ENCODE results near the gene FARS2.
A peak's percentile ranks its signal among the peaks of the same experiment; 100 is the strongest.

The FARS2 gene

GRCh38 chr6:5457041-5457440, 195.7 kb downstream of the FARS2 start:
- H3K9ac ChIP-seq (ENCODE audit: low read length), result no peak overlapping the region
- H2AK5ac ChIP-seq (ENCODE audit: low read length), result no peak overlapping the region
- peak overlapping the region; percentile 25 for H3K56ac ChIP-seq (ENCODE audit: low read length)
- H3K27me3 ChIP-seq (ENCODE audit: insufficient read depth, low read length, poor library complexity), result no peaks in the 10 kb centered on the region
- H2BK5ac ChIP-seq (ENCODE audit: low read length), result peak overlapping the region; percentile 63
- no peak overlapping the region for H3K27ac ChIP-seq (ENCODE audit: low read depth, low read length)
- H4K5ac ChIP-seq (ENCODE audit: low read length), result no peak overlapping the region
- no peak overlapping the region for H2BK15ac ChIP-seq (replicated peaks; ENCODE audit: low read depth)
- H3K4me1 ChIP-seq (ENCODE audit: control insufficient read depth, low read depth, low read length), result peaks cover 5% of the 10 kb centered on the region
- H3K79me2 ChIP-seq (ENCODE audit: control insufficient read depth, insufficient read depth, low read length), result no peaks in the 10 kb centered on the region
- H3K4ac ChIP-seq (ENCODE audit: low read depth, low read length), result no peak overlapping the region
- no peak overlapping the region for H3K18ac ChIP-seq (ENCODE audit: low read length)
- no peaks in the 10 kb centered on the region for H3K36me3 ChIP-seq (ENCODE audit: control insufficient read depth, insufficient read depth, low read length)
- no peak overlapping the region for H4K8ac ChIP-seq (ENCODE audit: low read depth, low read length)
- WGBS (ENCODE audit: extremely low coverage, insufficient coverage, low lambda C conversion rate), result no CpG with 5 or more reads among the region's 9 CpGs
- peak; percentile 41 for DNase-seq
- no peak overlapping the region for H3K4me2 ChIP-seq (ENCODE audit: low read length)
- no peak overlapping the region for H2BK120ac ChIP-seq (ENCODE audit: low read depth, low read length)
- peaks cover 2% of the 10 kb centered on the region for H3K79me1 ChIP-seq (ENCODE audit: low read length)
- H3K23ac ChIP-seq (ENCODE audit: low read length), result no peak overlapping the region
- no peak overlapping the region for H3K4me3 ChIP-seq (ENCODE audit: low read length)

GRCh38 chr6:5457983-5458683, 196.8 kb downstream of the FARS2 start:
- no peak overlapping the region for H3K27ac ChIP-seq (ENCODE audit: low read depth, low read length)
- H3K9ac ChIP-seq (ENCODE audit: low read length), result no peak overlapping the region
- H3K18ac ChIP-seq (ENCODE audit: low read length), result no peak overlapping the region
- H3K4me2 ChIP-seq (ENCODE audit: low read length), result no peak overlapping the region
- no peak overlapping the region for H2BK120ac ChIP-seq (ENCODE audit: low read depth, low read length)
- no peaks in the 10 kb centered on the region for H3K27me3 ChIP-seq (ENCODE audit: insufficient read depth, low read length, poor library complexity)
- no peak overlapping the region for H2BK5ac ChIP-seq (ENCODE audit: low read length)
- H3K56ac ChIP-seq (ENCODE audit: low read length), result peak overlapping the region; percentile 42
- no peak overlapping the region for H4K5ac ChIP-seq (ENCODE audit: low read length)
- H3K4me3 ChIP-seq (ENCODE audit: low read length), result no peak overlapping the region
- H4K8ac ChIP-seq (ENCODE audit: low read depth, low read length), result no peak overlapping the region
- no peak overlapping the region for H2BK15ac ChIP-seq (replicated peaks; ENCODE audit: low read depth)
- WGBS (ENCODE audit: extremely low coverage, insufficient coverage, low lambda C conversion rate), result no CpG with 5 or more reads among the region's 9 CpGs
- no peak overlapping the region for H2AK5ac ChIP-seq (ENCODE audit: low read length)
- DNase-seq, result no peak
- H3K79me2 ChIP-seq (ENCODE audit: control insufficient read depth, insufficient read depth, low read length), result no peaks in the 10 kb centered on the region
- H3K23ac ChIP-seq (ENCODE audit: low read length), result no peak overlapping the region
- no peak overlapping the region for H3K4ac ChIP-seq (ENCODE audit: low read depth, low read length)
- no peaks in the 10 kb centered on the region for H3K36me3 ChIP-seq (ENCODE audit: control insufficient read depth, insufficient read depth, low read length)
- peaks cover 5% of the 10 kb centered on the region for H3K4me1 ChIP-seq (ENCODE audit: control insufficient read depth, low read depth, low read length)
- H3K79me1 ChIP-seq (ENCODE audit: low read length), result peaks cover 2% of the 10 kb centered on the region

- H3K27me3 ChIP-seq (ENCODE audit: insufficient read depth, low read length, poor library complexity), result no peaks in the 10 kb centered on the region
- H4K5ac ChIP-seq (ENCODE audit: low read length), result no peak overlapping the region
- no peak overlapping the region for H4K8ac ChIP-seq (ENCODE audit: low read depth, low read length)
- H2AK5ac ChIP-seq (ENCODE audit: low read length), result no peak overlapping the region
- H3K36me3 ChIP-seq (ENCODE audit: control insufficient read depth, insufficient read depth, low read length), result no peaks in the 10 kb centered on the region
- H2BK5ac ChIP-seq (ENCODE audit: low read length), result no peak overlapping the region
- H3K4ac ChIP-seq (ENCODE audit: low read depth, low read length), result no peak overlapping the region
- H3K4me2 ChIP-seq (ENCODE audit: low read length), result no peak overlapping the region
- no peak overlapping the region for H2BK120ac ChIP-seq (ENCODE audit: low read depth, low read length)
- H3K27ac ChIP-seq (ENCODE audit: low read depth, low read length), result no peak overlapping the region
- H3K18ac ChIP-seq (ENCODE audit: low read length), result no peak overlapping the region
- peaks cover 2% of the 10 kb centered on the region for H3K79me1 ChIP-seq (ENCODE audit: low read length)
- no peak overlapping the region for H3K23ac ChIP-seq (ENCODE audit: low read length)
- no peak overlapping the region for H2BK15ac ChIP-seq (replicated peaks; ENCODE audit: low read depth)
- H3K9ac ChIP-seq (ENCODE audit: low read length), result no peak overlapping the region
- H3K79me2 ChIP-seq (ENCODE audit: control insufficient read depth, insufficient read depth, low read length), result no peaks in the 10 kb centered on the region
- H3K4me3 ChIP-seq (ENCODE audit: low read length), result no peak overlapping the region
- WGBS (ENCODE audit: extremely low coverage, insufficient coverage, low lambda C conversion rate), result no CpG with 5 or more reads among the region's 5 CpGs
- H3K4me1 ChIP-seq (ENCODE audit: control insufficient read depth, low read depth, low read length), result peaks cover 5% of the 10 kb centered on the region
- no peak overlapping the region for H3K56ac ChIP-seq (ENCODE audit: low read length)
- no peak for DNase-seq
Observed at GRCh38 chr6:5459346-5459745, 198.0 kb downstream of the FARS2 start.

GRCh38 chr6:5461365-5461764, 200.1 kb downstream of the FARS2 start:
- Histone ChIP-seq H4K5ac (ENCODE audit: low read length) (no peak overlapping the region), H3K23ac (ENCODE audit: low read length) (no peak overlapping the region), H4K8ac (ENCODE audit: low read depth, low read length) (no peak overlapping the region), H2BK120ac (ENCODE audit: low read depth, low read length) (no peak overlapping the region), H3K4ac (ENCODE audit: low read depth, low read length) (no peak overlapping the region), H3K4me2 (ENCODE audit: low read length) (no peak overlapping the region), H3K4me3 (ENCODE audit: low read length) (no peak overlapping the region), H3K27ac (ENCODE audit: low read depth, low read length) (no peak overlapping the region), H3K36me3 (ENCODE audit: control insufficient read depth, insufficient read depth, low read length) (no peaks in the 10 kb centered on the region), H2AK5ac (ENCODE audit: low read length) (no peak overlapping the region), H3K18ac (ENCODE audit: low read length) (no peak overlapping the region), H2BK5ac (ENCODE audit: low read length) (no peak overlapping the region), H2BK15ac (replicated peaks; ENCODE audit: low read depth) (no peak overlapping the region), H3K79me2 (ENCODE audit: control insufficient read depth, insufficient read depth, low read length) (no peaks in the 10 kb centered on the region), H3K27me3 (ENCODE audit: insufficient read depth, low read length, poor library complexity) (no peaks in the 10 kb centered on the region), H3K9ac (ENCODE audit: low read length) (no peak overlapping the region), H3K56ac (ENCODE audit: low read length) (no peak overlapping the region), H3K79me1 (ENCODE audit: low read length) (peaks cover 2% of the 10 kb centered on the region), H3K4me1 (ENCODE audit: control insufficient read depth, low read depth, low read length) (peaks cover 5% of the 10 kb centered on the region)
- DNase-seq, result no peak
- no CpG with 5 or more reads among the region's 2 CpGs for WGBS (ENCODE audit: extremely low coverage, insufficient coverage, low lambda C conversion rate)

- H2BK15ac ChIP-seq (replicated peaks; ENCODE audit: low read depth), result no peak overlapping the region
- H3K27me3 ChIP-seq (ENCODE audit: insufficient read depth, low read length, poor library complexity), result no peaks in the 10 kb centered on the region
- no peak overlapping the region for H3K27ac ChIP-seq (ENCODE audit: low read depth, low read length)
- H2AK5ac ChIP-seq (ENCODE audit: low read length), result no peak overlapping the region
- H3K4ac ChIP-seq (ENCODE audit: low read depth, low read length), result no peak overlapping the region
- H3K79me1 ChIP-seq (ENCODE audit: low read length), result no peaks in the 10 kb centered on the region
- H3K36me3 ChIP-seq (ENCODE audit: control insufficient read depth, insufficient read depth, low read length), result no peaks in the 10 kb centered on the region
- H3K4me2 ChIP-seq (ENCODE audit: low read length), result no peak overlapping the region
- no peak for DNase-seq
- H3K4me1 ChIP-seq (ENCODE audit: control insufficient read depth, low read depth, low read length), result peaks cover 2% of the 10 kb centered on the region
- H4K5ac ChIP-seq (ENCODE audit: low read length), result no peak overlapping the region
- H3K4me3 ChIP-seq (ENCODE audit: low read length), result no peak overlapping the region
- no peak overlapping the region for H3K56ac ChIP-seq (ENCODE audit: low read length)
- H2BK120ac ChIP-seq (ENCODE audit: low read depth, low read length), result no peak overlapping the region
- no peaks in the 10 kb centered on the region for H3K79me2 ChIP-seq (ENCODE audit: control insufficient read depth, insufficient read depth, low read length)
- no CpG with 5 or more reads among the region's 6 CpGs for WGBS (ENCODE audit: extremely low coverage, insufficient coverage, low lambda C conversion rate)
- no peak overlapping the region for H2BK5ac ChIP-seq (ENCODE audit: low read length)
- no peak overlapping the region for H3K9ac ChIP-seq (ENCODE audit: low read length)
- H3K18ac ChIP-seq (ENCODE audit: low read length), result no peak overlapping the region
- H3K23ac ChIP-seq (ENCODE audit: low read length), result no peak overlapping the region
- H4K8ac ChIP-seq (ENCODE audit: low read depth, low read length), result no peak overlapping the region
Observed at GRCh38 chr6:5462856-5463255, 201.5 kb downstream of the FARS2 start.

- Histone ChIP-seq H3K4me1 (ENCODE audit: control insufficient read depth, low read depth, low read length) (peaks cover 2% of the 10 kb centered on the region), H3K4ac (ENCODE audit: low read depth, low read length) (no peak overlapping the region), H2BK5ac (ENCODE audit: low read length) (no peak overlapping the region), H3K56ac (ENCODE audit: low read length) (no peak overlapping the region), H4K5ac (ENCODE audit: low read length) (no peak overlapping the region), H3K27ac (ENCODE audit: low read depth, low read length) (no peak overlapping the region), H3K36me3 (ENCODE audit: control insufficient read depth, insufficient read depth, low read length) (no peaks in the 10 kb centered on the region), H3K23ac (ENCODE audit: low read length) (no peak overlapping the region), H2BK15ac (replicated peaks; ENCODE audit: low read depth) (no peak overlapping the region), H2BK120ac (ENCODE audit: low read depth, low read length) (no peak overlapping the region), H3K9ac (ENCODE audit: low read length) (no peak overlapping the region), H3K79me1 (ENCODE audit: low read length) (no peaks in the 10 kb centered on the region), H3K4me3 (ENCODE audit: low read length) (no peak overlapping the region), H4K8ac (ENCODE audit: low read depth, low read length) (no peak overlapping the region), H3K18ac (ENCODE audit: low read length) (no peak overlapping the region), H3K79me2 (ENCODE audit: control insufficient read depth, insufficient read depth, low read length) (no peaks in the 10 kb centered on the region), H2AK5ac (ENCODE audit: low read length) (no peak overlapping the region), H3K4me2 (ENCODE audit: low read length) (no peak overlapping the region), H3K27me3 (ENCODE audit: insufficient read depth, low read length, poor library complexity) (no peaks in the 10 kb centered on the region)
- WGBS (ENCODE audit: extremely low coverage, insufficient coverage, low lambda C conversion rate), result no CpG with 5 or more reads among the region's 3 CpGs
- no peak for DNase-seq
Observed at GRCh38 chr6:5463690-5464089, 202.4 kb downstream of the FARS2 start.

All from mesendoderm (in vitro differentiated cells).